GM18907 (cell line): ENCODE measurements around the gene GIMAP8.
"Not testable (repeated sequence)": the region's sequence is repeated elsewhere in the genome, so short reads cannot be mapped to it uniquely, and the experiment has no call there.

ENCODE experiments used
- ATAC-seq: cut with Tn5 transposase; IDR thresholded peaks from one replicate; pipeline ENCODE4 v1.9.1; 2021; ENCODE audit warnings: mild to moderate bottlenecking, moderate library complexity; ENCODE audit not compliant: unreplicated experiment

Gene GIMAP8

GRCh38 chr7:150507947-150508602 is 57.6 kb downstream of the GIMAP8 start:
- no peak for ATAC-seq

GRCh38 chr7:150511048-150511447 is 60.6 kb downstream of the GIMAP8 start:
- ATAC-seq: no peak

GRCh38 chr7:150513758-150514157 is 63.3 kb downstream of the GIMAP8 start:
- ATAC-seq: no peak

- ATAC-seq: peak; percentile 70
Measured at GRCh38 chr7:150514748-150515222, 64.4 kb downstream of the GIMAP8 start, which contains the start of gene GIMAP7. Gene GIMAP7, plus strand, starts transcription at chr7:150514872. Its CDS starts 5,103 bp downstream, at chr7:150519975.

GRCh38 chr7:150515248-150516147 is 65.1 kb downstream of the GIMAP8 start:
- ATAC-seq: peak; percentile 29

- no peak for ATAC-seq
Measured at GRCh38 chr7:150516956-150517745, 66.7 kb downstream of the GIMAP8 start.

GRCh38 chr7:150519310-150519709 is 68.9 kb downstream of the GIMAP8 start:
- no peak for ATAC-seq

- no peak for ATAC-seq
Measured at GRCh38 chr7:150520145-150520544, 69.7 kb downstream of the GIMAP8 start.

- not testable (repeated sequence) for ATAC-seq
Measured at GRCh38 chr7:150522931-150523330, 72.5 kb downstream of the GIMAP8 start.

- no peak for ATAC-seq
Measured at GRCh38 chr7:150524018-150524417, 73.6 kb downstream of the GIMAP8 start.
